ENCODE measurements around the gene DISP3.

DISP3 gene

DNA sequence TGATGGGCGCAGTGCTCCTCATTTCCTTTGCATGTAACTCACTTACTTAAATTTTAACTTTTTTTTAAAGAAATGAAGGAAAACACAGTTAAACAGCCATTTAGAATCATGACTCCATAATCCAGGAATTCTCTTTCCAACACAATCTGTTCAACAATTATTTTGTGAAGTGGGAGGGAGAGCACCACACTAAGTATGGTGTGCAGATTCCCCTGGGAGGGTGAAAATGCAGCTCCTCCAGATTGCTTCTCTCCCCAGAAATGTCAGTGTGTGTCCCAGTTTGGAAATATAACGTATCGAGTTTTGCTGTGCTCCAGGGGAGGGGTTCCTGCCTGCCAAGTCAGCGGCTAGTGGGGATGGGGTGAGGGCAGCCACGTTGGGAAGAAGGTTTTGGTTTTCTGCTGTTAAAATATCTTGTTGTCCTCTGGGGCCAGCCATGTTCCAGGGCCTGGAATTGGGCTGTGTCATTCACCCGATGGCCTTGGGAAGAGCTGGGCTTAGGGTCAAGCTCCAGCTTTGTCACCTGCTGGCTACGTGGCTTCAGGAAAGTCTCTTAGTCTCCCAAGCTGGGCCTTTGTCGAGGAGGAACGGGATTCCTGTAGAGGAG lies 17.3 kb upstream of the DISP3 start:
- Histone ChIP-seq H3K27ac (ENCODE audit: low read depth, low read length) (no peak overlapping the region), H3K4me1 (ENCODE audit: control insufficient read depth, insufficient read depth, low read length) (no peaks in the 10 kb centered on the region), H3K9ac (ENCODE audit: low read length) (no peak overlapping the region), H3K9me3 (ENCODE audit: control insufficient read depth, insufficient read depth, low read depth, low read length) (no peaks in the 10 kb centered on the region), H3K4me3 (ENCODE audit: low read depth, low read length) (no peak overlapping the region), H3K27me3 (ENCODE audit: control insufficient read depth, insufficient read depth, low read length) (peaks cover 14% of the 10 kb centered on the region; the same call in 1 of the 2 replicates), H3K36me3 (ENCODE audit: control insufficient read depth, insufficient read depth, low read length) (no peaks in the 10 kb centered on the region)

DNA sequence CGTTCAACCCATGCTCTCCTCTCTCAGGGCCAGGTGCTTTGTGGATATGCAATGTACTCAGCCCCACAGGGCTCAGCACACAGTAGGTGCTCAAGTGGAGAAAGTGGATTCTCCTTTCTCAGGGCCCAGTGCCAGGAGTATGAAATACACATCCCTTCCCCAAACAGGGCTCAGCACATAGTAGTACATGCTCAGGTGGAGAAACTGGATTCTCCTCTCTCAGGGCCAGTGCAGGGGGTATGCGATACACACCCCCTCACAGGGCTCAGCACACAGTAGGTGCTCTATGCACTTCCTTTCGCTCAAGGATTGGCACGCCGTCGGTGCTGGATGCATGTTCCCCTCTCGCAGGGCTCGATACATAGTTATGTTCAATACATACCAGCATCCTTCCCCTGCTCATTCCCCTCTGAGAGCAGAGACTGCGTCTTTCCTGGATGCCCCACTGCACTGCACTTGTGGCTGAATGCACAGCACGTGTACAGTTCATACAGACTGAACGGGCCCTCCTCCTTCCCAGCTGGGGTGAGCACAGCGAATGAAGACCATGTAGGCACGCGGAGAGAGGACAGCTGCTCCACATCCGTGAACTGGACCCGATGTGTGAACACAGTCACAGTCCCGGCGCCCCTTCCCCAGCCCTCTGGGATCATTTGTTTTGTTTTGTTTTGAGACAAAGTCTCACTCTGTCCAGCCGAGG lies 16.6 kb upstream of the DISP3 start:
- Histone ChIP-seq H3K4me1 (ENCODE audit: control insufficient read depth, insufficient read depth, low read length) (no peaks in the 10 kb centered on the region), H3K9ac (ENCODE audit: low read length) (no peak overlapping the region), H3K27me3 (ENCODE audit: control insufficient read depth, insufficient read depth, low read length) (peaks cover 13% of the 10 kb centered on the region; the same call in 1 of the 2 replicates), H3K9me3 (ENCODE audit: control insufficient read depth, insufficient read depth, low read depth, low read length) (no peaks in the 10 kb centered on the region), H3K27ac (ENCODE audit: low read depth, low read length) (no peak overlapping the region), H3K36me3 (ENCODE audit: control insufficient read depth, insufficient read depth, low read length) (no peaks in the 10 kb centered on the region), H3K4me3 (ENCODE audit: low read depth, low read length) (no peak overlapping the region)

- peaks cover 20% of the 10 kb centered on the region; the same call in 1 of the 2 replicates for H3K27me3 ChIP-seq (ENCODE audit: control insufficient read depth, insufficient read depth, low read length)
- H3K9me3 ChIP-seq (ENCODE audit: control insufficient read depth, insufficient read depth, low read depth, low read length) = no peaks in the 10 kb centered on the region
- H3K4me1 ChIP-seq (ENCODE audit: control insufficient read depth, insufficient read depth, low read length) = no peaks in the 10 kb centered on the region
- H3K9ac ChIP-seq (ENCODE audit: low read length) = no peak overlapping the region
- no peak overlapping the region for H3K4me3 ChIP-seq (ENCODE audit: low read depth, low read length)
- H3K36me3 ChIP-seq (ENCODE audit: control insufficient read depth, insufficient read depth, low read length) = no peaks in the 10 kb centered on the region
- no peak overlapping the region for H3K27ac ChIP-seq (ENCODE audit: low read depth, low read length)
Measured at GRCh38 chr1:11463177-11463576, 15.8 kb upstream of the DISP3 start.

DNA sequence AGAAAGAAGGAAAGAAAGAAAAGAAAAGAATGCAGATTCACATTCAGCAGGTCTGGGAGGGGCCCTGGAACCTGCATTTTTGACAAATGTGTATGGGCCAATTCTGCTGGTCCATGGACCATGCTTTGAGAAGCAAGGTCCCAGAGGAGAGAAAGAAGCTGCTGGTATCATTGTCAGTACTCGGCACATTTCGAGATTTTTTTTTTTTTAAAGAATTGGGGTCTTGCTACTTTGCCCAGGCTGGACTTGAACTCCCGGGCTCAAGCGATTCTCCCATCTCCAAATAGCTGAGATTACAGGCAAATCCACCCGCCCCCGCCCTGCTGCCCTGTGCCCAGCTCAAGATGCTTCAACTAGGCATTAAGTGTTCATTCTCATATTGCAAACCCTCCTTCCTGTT lies 13.6 kb upstream of the DISP3 start:
- H3K27me3 ChIP-seq (ENCODE audit: control insufficient read depth, insufficient read depth, low read length) = peaks cover 30% of the 10 kb centered on the region; the same call in 1 of the 2 replicates
- H3K36me3 ChIP-seq (ENCODE audit: control insufficient read depth, insufficient read depth, low read length) = no peaks in the 10 kb centered on the region
- H3K9me3 ChIP-seq (ENCODE audit: control insufficient read depth, insufficient read depth, low read depth, low read length) = no peaks in the 10 kb centered on the region
- H3K27ac ChIP-seq (ENCODE audit: low read depth, low read length) = no peak overlapping the region
- no peak overlapping the region for H3K9ac ChIP-seq (ENCODE audit: low read length)
- H3K4me3 ChIP-seq (ENCODE audit: low read depth, low read length) = no peak overlapping the region
- H3K4me1 ChIP-seq (ENCODE audit: control insufficient read depth, insufficient read depth, low read length) = no peaks in the 10 kb centered on the region

GRCh38 chr1:11466416-11466815 lies 12.5 kb upstream of the DISP3 start:
- H3K27ac ChIP-seq (ENCODE audit: low read depth, low read length) = no peak overlapping the region
- H3K9me3 ChIP-seq (ENCODE audit: control insufficient read depth, insufficient read depth, low read depth, low read length) = no peaks in the 10 kb centered on the region
- H3K4me3 ChIP-seq (ENCODE audit: low read depth, low read length) = no peak overlapping the region
- H3K4me1 ChIP-seq (ENCODE audit: control insufficient read depth, insufficient read depth, low read length) = no peaks in the 10 kb centered on the region
- H3K9ac ChIP-seq (ENCODE audit: low read length) = no peak overlapping the region
- H3K27me3 ChIP-seq (ENCODE audit: control insufficient read depth, insufficient read depth, low read length) = peaks cover 35% of the 10 kb centered on the region; the same call in 1 of the 2 replicates
- no peaks in the 10 kb centered on the region for H3K36me3 ChIP-seq (ENCODE audit: control insufficient read depth, insufficient read depth, low read length)

GRCh38 chr1:11468878-11469277 lies 10.1 kb upstream of the DISP3 start:
- Histone ChIP-seq H3K4me3 (ENCODE audit: low read depth, low read length) (no peak overlapping the region), H3K9ac (ENCODE audit: low read length) (no peak overlapping the region), H3K27ac (ENCODE audit: low read depth, low read length) (no peak overlapping the region), H3K9me3 (ENCODE audit: control insufficient read depth, insufficient read depth, low read depth, low read length) (no peaks in the 10 kb centered on the region), H3K4me1 (ENCODE audit: control insufficient read depth, insufficient read depth, low read length) (no peaks in the 10 kb centered on the region), H3K27me3 (ENCODE audit: control insufficient read depth, insufficient read depth, low read length) (peaks cover 31% of the 10 kb centered on the region; the same call in 1 of the 2 replicates), H3K36me3 (ENCODE audit: control insufficient read depth, insufficient read depth, low read length) (no peaks in the 10 kb centered on the region)

DNA sequence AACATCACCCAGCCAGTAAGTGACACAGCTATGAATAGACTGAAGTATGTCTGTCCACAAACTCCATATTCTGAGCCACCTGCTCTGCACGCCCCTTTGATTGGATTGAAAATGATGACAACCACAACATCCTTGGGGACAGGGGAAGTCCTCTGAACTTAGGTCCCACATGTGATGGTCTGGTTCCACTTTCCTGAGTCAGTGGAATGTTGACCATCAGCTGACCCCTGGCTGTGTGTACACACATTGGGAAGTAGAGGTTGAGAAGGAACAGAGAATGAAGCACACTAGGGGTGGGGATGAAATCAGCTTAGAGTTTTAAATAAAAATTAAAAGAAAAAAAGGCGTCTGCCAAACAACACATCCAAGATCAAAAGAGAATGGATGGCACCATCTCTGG lies 8.0 kb upstream of the DISP3 start:
- H3K4me3 ChIP-seq (ENCODE audit: low read depth, low read length) = no peak overlapping the region
- no peaks in the 10 kb centered on the region for H3K36me3 ChIP-seq (ENCODE audit: control insufficient read depth, insufficient read depth, low read length)
- no peak overlapping the region for H3K9ac ChIP-seq (ENCODE audit: low read length)
- peaks cover 31% of the 10 kb centered on the region; the same call in 1 of the 2 replicates for H3K27me3 ChIP-seq (ENCODE audit: control insufficient read depth, insufficient read depth, low read length)
- H3K9me3 ChIP-seq (ENCODE audit: control insufficient read depth, insufficient read depth, low read depth, low read length) = no peaks in the 10 kb centered on the region
- H3K4me1 ChIP-seq (ENCODE audit: control insufficient read depth, insufficient read depth, low read length) = no peaks in the 10 kb centered on the region
- H3K27ac ChIP-seq (ENCODE audit: low read depth, low read length) = no peak overlapping the region

- Histone ChIP-seq H3K4me3 (ENCODE audit: low read depth, low read length) (no peak overlapping the region), H3K36me3 (ENCODE audit: control insufficient read depth, insufficient read depth, low read length) (no peaks in the 10 kb centered on the region), H3K9me3 (ENCODE audit: control insufficient read depth, insufficient read depth, low read depth, low read length) (no peaks in the 10 kb centered on the region), H3K27ac (ENCODE audit: low read depth, low read length) (no peak overlapping the region), H3K27me3 (ENCODE audit: control insufficient read depth, insufficient read depth, low read length) (peaks cover 33% of the 10 kb centered on the region), H3K9ac (ENCODE audit: low read length) (no peak overlapping the region), H3K4me1 (ENCODE audit: control insufficient read depth, insufficient read depth, low read length) (no peaks in the 10 kb centered on the region)
Measured at GRCh38 chr1:11471473-11471872, 7.5 kb upstream of the DISP3 start.

GRCh38 chr1:11472284-11472683 lies 6.7 kb upstream of the DISP3 start:
- Histone ChIP-seq H3K4me1 (ENCODE audit: control insufficient read depth, insufficient read depth, low read length) (no peaks in the 10 kb centered on the region), H3K27ac (ENCODE audit: low read depth, low read length) (no peak overlapping the region)

GRCh38 chr1:11472741-11473140 lies 6.2 kb upstream of the DISP3 start:
- Histone ChIP-seq H3K36me3 (ENCODE audit: control insufficient read depth, insufficient read depth, low read length) (no peaks in the 10 kb centered on the region), H3K27me3 (ENCODE audit: control insufficient read depth, insufficient read depth, low read length) (peaks cover 39% of the 10 kb centered on the region), H3K9ac (ENCODE audit: low read length) (no peak overlapping the region), H3K4me3 (ENCODE audit: low read depth, low read length) (no peak overlapping the region), H3K4me1 (ENCODE audit: control insufficient read depth, insufficient read depth, low read length) (no peaks in the 10 kb centered on the region), H3K27ac (ENCODE audit: low read depth, low read length) (no peak overlapping the region), H3K9me3 (ENCODE audit: control insufficient read depth, insufficient read depth, low read depth, low read length) (no peaks in the 10 kb centered on the region)

More at GRCh38 chr1:11472284-11472683, 6.7 kb upstream of the DISP3 start:
- Histone ChIP-seq H3K27me3 (ENCODE audit: control insufficient read depth, insufficient read depth, low read length) (peaks cover 39% of the 10 kb centered on the region), H3K9me3 (ENCODE audit: control insufficient read depth, insufficient read depth, low read depth, low read length) (no peaks in the 10 kb centered on the region), H3K4me3 (ENCODE audit: low read depth, low read length) (no peak overlapping the region), H3K9ac (ENCODE audit: low read length) (no peak overlapping the region), H3K36me3 (ENCODE audit: control insufficient read depth, insufficient read depth, low read length) (no peaks in the 10 kb centered on the region)

DNA sequence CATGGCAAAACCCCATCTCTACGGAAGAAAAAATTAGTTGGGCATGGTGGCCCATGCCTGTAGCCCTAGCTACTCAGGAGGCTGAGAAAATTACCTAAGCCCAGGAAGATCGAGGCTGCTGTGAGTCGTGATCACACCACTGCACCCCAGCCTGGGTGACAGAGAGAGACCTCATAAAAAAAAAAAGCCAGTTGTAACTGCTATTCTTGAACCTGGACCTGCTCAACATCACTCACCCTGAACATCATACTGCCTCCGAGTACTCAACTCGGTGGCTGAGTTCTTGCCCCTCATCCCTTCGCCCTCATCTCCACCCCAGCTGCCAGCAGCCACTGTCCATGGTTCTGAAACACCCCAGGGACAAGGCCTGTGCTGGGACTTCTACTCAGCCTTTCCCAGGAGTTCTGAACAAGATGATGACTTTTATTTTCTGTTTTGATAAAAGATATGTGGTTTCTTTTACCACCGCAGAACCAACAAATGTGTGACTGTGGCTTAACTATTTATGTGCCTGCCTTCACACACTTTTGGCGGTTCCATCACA lies 5.4 kb upstream of the DISP3 start:
- Histone ChIP-seq H3K27ac (ENCODE audit: low read depth, low read length) (no peak overlapping the region), H3K36me3 (ENCODE audit: control insufficient read depth, insufficient read depth, low read length) (no peaks in the 10 kb centered on the region), H3K4me3 (ENCODE audit: low read depth, low read length) (no peak overlapping the region), H3K4me1 (ENCODE audit: control insufficient read depth, insufficient read depth, low read length) (no peaks in the 10 kb centered on the region), H3K27me3 (ENCODE audit: control insufficient read depth, insufficient read depth, low read length) (peaks cover 40% of the 10 kb centered on the region), H3K9ac (ENCODE audit: low read length) (no peak overlapping the region), H3K9me3 (ENCODE audit: control insufficient read depth, insufficient read depth, low read depth, low read length) (no peaks in the 10 kb centered on the region)

Data from HUES6 (cell line).